Memory B cell (primary cell): ENCODE measurements around the gene PXDC1.
"Not testable (repeated sequence)": the region's sequence is repeated elsewhere in the genome, so short reads cannot be mapped to it uniquely, and the experiment has no call there.

Experiments used
- ATAC-seq: fragments of 150-1000 bp; cut with Tn5 transposase; 2 replicates; pipeline ENCODE4 v1.10.0; 2021; ENCODE audit warnings: low read depth, mild to moderate bottlenecking, moderate library complexity
- DNase-seq, 2 donors: peaks; one replicate each; pipeline ENCODE4 v3.0.0; 2022; ENCODE audit warnings: low spot score in 2 of 2
- H3K27ac Mint-ChIP-seq: one replicate; pipeline ENCODE4 v1.8.0; 2022; ENCODE audit warnings: mild to moderate bottlenecking, moderate library complexity, mixed read lengths
- H3K27me3 Mint-ChIP-seq: one replicate; pipeline ENCODE4 v1.8.0; 2022; ENCODE audit warnings: mixed read lengths
- H3K36me3 Mint-ChIP-seq: one replicate; pipeline ENCODE4 v1.8.0; 2022; ENCODE audit warnings: mild to moderate bottlenecking, mixed read lengths
- H3K4me1 Mint-ChIP-seq: one replicate; pipeline ENCODE4 v1.8.0; 2022; ENCODE audit warnings: mixed read lengths
- H3K4me3 Mint-ChIP-seq: one replicate; pipeline ENCODE4 v1.8.0; 2022; ENCODE audit warnings: mild to moderate bottlenecking, moderate library complexity, mixed read lengths
- H3K9me3 Mint-ChIP-seq: one replicate; pipeline ENCODE4 v1.8.0; 2022; ENCODE audit warnings: mixed read lengths

The PXDC1 gene

DNA sequence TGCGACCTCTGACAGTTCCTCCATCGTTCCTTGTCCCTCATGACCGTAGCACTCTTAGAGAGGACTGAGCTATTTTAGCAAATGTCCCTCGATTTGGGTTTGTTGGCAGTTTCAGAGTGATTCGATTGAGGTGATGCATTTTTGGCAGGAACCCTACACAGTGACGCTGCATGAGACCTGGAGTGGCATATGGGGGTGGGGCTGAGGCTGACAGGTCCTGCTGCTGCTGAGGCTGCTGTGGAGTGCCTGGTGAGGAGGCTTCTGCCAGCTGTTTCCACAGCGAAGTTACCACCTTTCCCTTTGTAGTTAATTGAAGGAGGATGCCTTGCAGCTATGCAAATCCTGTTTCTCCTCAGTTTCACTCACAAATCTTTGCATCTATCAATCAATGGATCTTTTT is 19.8 kb downstream of the PXDC1 start:
- DNase-seq (no peak), ATAC-seq (no peak)
- H3K36me3 Mint-ChIP-seq = peaks cover 47% of the 10 kb centered on the region
- no peaks in the 10 kb centered on the region for H3K9me3 Mint-ChIP-seq
- H3K4me3 Mint-ChIP-seq = no peak overlapping the region
- H3K27me3 Mint-ChIP-seq = no peaks in the 10 kb centered on the region
- H3K27ac Mint-ChIP-seq = no peak overlapping the region
- peaks cover 17% of the 10 kb centered on the region for H3K4me1 Mint-ChIP-seq

DNA sequence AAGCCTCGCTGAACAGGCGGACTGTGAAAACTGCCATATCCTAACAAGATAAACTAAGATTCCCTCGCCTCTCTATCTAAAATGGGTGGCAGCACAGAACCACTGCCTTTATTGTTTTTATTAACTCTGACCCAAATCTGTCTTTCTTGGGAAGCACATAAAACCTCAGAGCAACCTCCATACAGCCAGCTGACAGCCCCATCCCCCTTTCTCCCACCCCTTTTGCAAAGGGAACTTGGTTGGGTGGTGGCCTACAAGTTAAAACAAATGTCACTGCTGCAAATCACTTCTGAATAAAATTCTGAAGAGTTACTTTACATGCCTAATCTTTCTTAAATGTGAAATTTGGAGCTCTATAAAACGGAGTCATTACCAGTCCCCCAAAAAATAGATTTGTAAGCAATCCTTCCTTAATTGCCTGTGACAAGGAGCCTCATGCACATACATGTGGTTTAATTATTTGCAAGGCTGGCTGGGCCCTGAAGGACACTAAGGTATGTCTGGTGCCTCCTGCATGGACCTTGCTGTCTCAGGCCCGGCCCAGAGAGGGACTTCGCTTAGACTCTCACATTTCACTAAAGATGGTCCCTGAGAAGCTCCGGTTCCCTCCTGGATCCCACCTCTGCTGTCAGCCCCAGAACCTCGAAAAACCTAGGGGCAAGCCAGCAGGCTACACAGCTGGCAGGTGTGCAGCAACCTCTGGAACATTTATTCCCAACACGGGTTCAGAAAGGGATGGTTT is 21.7 kb downstream of the PXDC1 start:
- H3K27ac Mint-ChIP-seq = no peak overlapping the region
- no peaks in the 10 kb centered on the region for H3K9me3 Mint-ChIP-seq
- no peak overlapping the region for H3K4me3 Mint-ChIP-seq
- DNase-seq (no peak), ATAC-seq (no peak)
- peaks cover 33% of the 10 kb centered on the region for H3K36me3 Mint-ChIP-seq
- peaks cover 10% of the 10 kb centered on the region for H3K4me1 Mint-ChIP-seq
- H3K27me3 Mint-ChIP-seq = no peaks in the 10 kb centered on the region

DNA sequence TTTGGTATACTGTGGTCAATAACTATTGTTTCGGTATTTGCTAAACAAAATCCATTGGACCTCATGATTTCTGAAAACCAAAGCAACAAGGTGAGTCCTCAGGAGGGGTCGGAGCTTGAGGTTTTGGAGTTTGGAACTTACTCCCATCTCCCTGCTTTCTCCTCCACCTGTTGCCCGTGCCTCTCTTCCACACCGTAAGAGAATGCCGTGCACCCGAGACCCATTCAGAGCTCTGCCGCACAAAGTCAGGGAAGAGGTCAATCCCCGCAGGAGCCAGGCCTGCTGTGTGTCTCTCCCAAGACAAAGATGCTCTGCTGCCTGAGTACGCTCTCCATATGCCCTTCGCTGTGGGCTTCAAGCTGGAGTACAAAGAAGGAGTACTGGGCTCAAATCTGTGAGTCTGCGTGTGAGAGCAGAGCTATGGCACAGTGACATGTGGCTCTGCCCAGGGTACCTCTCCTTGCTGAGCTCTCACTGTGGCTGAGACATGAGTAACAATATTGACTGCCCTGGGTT is 23.9 kb downstream of the PXDC1 start:
- Mint-ChIP-seq H3K4me1 (peaks cover 5% of the 10 kb centered on the region), H3K4me3 (no peak overlapping the region), H3K9me3 (no peaks in the 10 kb centered on the region), H3K27me3 (no peaks in the 10 kb centered on the region), H3K36me3 (peaks cover 30% of the 10 kb centered on the region), H3K27ac (no peak overlapping the region)
- DNase-seq (no peak), ATAC-seq (no peak)

DNA sequence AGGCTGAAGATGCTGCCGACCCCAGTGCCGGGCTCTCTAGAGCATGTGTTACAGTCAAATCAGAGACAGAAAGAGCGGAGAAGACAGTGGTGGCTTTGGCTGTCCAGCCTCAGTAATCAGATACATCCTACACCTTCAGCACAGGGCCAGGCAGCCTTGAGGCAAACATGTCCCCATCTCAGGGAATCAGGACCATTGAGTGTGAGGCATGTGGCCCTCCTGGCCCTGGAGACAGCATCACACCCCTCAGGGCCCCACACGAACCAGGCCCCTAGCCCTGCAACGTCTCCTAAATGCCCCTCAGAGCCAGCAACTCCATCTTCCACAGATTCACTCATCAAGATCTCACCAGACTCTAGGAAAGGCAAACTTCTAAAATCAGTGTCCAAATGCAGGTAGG is 24.5 kb downstream of the PXDC1 start:
- H3K4me1 Mint-ChIP-seq = peaks cover under 1% of the 10 kb centered on the region
- no peak for ATAC-seq
- H3K27me3 Mint-ChIP-seq = no peaks in the 10 kb centered on the region
- H3K36me3 Mint-ChIP-seq = peaks cover 32% of the 10 kb centered on the region
- H3K4me3 Mint-ChIP-seq = no peak overlapping the region
- H3K27ac Mint-ChIP-seq = no peak overlapping the region
- no peaks in the 10 kb centered on the region for H3K9me3 Mint-ChIP-seq
- DNase-seq = no peak

DNA sequence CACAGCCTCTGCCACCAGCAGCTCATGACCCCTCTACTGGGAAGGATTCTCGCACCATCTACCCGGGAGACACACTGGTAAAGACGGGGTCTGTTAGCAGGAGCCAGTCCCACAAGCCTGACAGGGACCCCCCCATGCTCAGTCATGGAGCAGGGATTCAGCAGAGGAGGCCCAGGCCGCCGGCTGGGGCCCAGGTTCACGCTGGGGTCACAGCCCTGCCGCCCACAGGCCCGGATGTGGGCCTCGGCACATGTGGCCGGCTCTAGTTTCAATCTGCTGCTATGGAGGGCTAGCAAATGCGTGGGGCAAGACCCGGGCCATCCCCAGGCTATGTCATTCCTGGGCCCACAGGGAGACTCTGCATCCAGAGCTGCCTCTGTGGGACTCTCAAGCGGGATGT is 25.1 kb downstream of the PXDC1 start:
- Mint-ChIP-seq H3K4me1 (no peaks in the 10 kb centered on the region), H3K4me3 (no peak overlapping the region), H3K27me3 (no peaks in the 10 kb centered on the region), H3K9me3 (no peaks in the 10 kb centered on the region), H3K27ac (no peak overlapping the region), H3K36me3 (peaks cover 36% of the 10 kb centered on the region)
- no peak for DNase-seq
- ATAC-seq = no peak

DNA sequence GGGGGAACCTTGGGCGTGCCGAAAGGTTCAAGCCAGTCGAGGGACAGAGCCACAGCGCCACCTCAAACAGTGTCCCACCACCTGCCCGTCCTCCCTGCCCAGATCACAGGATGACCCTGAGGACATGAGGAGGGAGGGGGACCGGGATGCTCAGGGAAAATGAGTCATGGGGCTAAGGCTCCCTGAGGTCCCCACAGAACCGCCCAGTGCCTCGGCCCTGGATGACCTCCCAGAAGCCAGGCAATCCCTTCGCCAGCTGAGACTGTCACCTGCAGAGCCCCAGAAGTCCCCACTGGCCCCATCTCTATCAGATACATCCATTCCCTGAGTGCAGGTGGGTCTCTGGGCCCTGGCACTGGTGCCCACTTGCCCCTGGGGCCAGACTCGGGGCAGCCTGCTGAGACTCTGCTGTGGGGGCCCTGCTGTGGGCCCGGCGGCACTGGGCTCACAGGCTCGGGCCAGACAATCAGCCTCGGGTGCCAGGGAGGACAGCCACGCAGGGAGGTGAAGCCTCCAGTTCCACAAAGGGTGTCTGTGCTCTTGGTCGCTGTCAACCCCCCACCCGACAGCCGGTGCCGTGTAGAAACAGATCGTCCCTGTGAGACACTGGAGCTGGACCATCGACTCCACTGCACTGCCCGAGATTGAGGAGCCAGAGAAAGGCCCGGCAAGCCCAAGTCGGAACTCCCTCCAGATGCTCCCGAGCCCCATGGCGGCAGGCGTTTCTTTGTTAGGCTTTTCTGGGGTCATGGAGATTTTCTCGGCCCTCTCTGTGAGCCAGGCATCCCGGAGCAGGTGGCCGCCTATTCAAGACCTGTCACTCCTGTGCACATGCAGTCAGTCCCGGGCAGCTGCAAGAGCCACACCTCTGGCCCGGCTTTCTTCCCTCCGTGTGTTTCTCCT is 26.1 kb downstream of the PXDC1 start:
- Mint-ChIP-seq H3K4me1 (no peaks in the 10 kb centered on the region), H3K4me3 (no peak overlapping the region), H3K27ac (no peak overlapping the region), H3K27me3 (no peaks in the 10 kb centered on the region), H3K36me3 (peaks cover 36% of the 10 kb centered on the region), H3K9me3 (no peaks in the 10 kb centered on the region)
- no peak for ATAC-seq
- no peak for DNase-seq

DNA sequence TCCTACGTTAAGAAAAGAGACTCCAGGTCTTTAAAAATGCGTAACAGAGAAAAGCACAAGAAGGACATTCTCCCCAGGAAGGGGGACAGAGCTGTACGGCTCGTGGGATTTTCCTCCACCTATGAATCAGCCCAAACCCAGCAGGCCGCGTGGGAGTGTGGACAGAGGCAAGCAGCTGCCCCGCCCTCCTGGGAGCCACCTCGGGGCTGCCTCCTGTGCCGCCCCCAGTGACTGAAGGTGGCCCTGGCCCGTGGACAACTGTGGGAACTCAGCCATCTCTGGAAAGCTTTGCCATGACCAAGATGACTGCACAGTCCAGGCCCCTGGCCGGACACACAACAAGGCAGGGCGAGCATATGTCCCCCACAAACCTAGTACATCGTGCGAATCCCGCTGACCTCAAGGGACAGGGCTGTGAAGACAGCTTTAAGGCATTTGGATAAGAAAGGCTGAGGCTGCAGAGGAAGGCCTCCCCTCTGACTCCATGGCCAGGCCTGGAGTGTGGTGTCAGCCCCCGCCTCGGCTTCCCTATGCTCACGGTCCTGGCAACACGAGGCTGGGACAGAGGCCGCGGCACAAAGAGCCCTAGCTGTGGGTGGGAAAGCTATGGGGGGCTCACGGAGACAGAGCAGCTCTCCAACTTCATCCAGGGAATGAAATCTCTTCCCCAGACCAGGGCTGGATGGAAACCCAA is 26.9 kb downstream of the PXDC1 start:
- DNase-seq (no peak), ATAC-seq (no peak)
- H3K27ac Mint-ChIP-seq = no peak overlapping the region
- no peaks in the 10 kb centered on the region for H3K27me3 Mint-ChIP-seq
- H3K9me3 Mint-ChIP-seq = no peaks in the 10 kb centered on the region
- H3K4me3 Mint-ChIP-seq = no peak overlapping the region
- peaks cover 42% of the 10 kb centered on the region for H3K36me3 Mint-ChIP-seq
- no peaks in the 10 kb centered on the region for H3K4me1 Mint-ChIP-seq

DNA sequence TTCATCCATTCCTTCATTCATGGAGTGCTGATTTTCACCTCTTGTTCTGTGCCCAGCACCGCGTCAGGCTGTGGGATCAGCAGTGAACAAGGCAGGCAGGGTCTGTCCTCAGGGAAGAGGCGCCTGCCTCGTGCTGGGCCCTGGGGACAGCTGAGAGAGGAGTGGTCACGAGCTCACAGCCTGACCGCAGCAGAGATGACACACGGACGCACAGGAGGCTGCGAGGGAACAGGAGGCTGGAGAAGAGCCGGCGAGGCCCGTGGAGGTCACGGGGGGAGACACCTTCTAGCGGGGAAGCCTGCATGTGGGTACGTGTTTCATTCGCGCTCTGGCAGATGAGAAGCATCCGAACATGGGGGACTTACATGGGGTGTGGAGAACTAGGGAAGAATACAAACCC is 27.5 kb downstream of the PXDC1 start:
- H3K9me3 Mint-ChIP-seq = no peaks in the 10 kb centered on the region
- no peak overlapping the region for H3K27ac Mint-ChIP-seq
- H3K4me1 Mint-ChIP-seq = no peaks in the 10 kb centered on the region
- ATAC-seq (no peak), DNase-seq (no peak)
- peaks cover 41% of the 10 kb centered on the region for H3K36me3 Mint-ChIP-seq
- H3K27me3 Mint-ChIP-seq = no peaks in the 10 kb centered on the region
- H3K4me3 Mint-ChIP-seq = no peak overlapping the region

DNA sequence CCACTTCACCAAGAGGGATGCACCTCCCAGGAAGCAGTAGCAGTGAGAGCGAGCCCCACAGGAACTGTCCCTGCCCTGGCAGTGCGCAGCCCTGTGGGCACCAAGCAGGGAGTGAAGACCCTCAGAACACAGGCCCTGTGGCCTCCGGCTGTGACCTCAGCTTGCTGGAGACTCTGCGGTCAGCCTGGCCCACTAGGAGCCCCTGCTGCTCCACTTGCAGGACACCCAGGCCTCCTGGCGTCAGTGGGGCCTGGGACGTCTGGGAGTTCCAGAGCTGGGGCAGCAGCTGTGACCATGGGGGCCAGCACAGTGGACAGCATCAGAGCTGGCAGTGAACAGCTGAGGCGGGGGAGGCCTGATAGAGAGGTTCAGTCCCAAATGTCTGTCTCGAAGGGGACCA is 28.3 kb downstream of the PXDC1 start:
- Mint-ChIP-seq H3K27ac (no peak overlapping the region), H3K4me3 (no peak overlapping the region), H3K9me3 (no peaks in the 10 kb centered on the region), H3K36me3 (peaks cover 40% of the 10 kb centered on the region), H3K27me3 (no peaks in the 10 kb centered on the region), H3K4me1 (no peaks in the 10 kb centered on the region)
- ATAC-seq = no peak
- DNase-seq = no peak

DNA sequence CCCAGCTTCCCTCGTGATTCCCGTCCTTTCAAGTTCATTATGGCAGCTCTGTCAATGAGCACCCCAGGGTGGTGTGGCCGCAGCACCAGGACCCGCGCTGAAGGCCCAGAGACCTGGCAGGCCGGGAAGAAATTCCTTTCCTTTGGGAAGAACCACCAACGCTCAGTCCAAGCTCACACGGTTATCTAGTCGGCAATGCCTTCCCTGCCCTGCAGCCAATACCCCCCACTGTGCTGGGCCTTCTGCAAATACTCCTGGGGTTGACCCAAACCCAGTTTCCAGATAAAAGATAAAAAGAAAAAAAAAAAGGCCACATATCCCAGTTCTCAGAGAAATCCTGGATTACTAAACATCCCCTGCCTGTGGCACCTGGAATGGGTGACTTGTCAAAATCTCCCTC is 28.7 kb downstream of the PXDC1 start:
- no peaks in the 10 kb centered on the region for H3K9me3 Mint-ChIP-seq
- ATAC-seq (no peak), DNase-seq (no peak)
- no peaks in the 10 kb centered on the region for H3K4me1 Mint-ChIP-seq
- H3K27me3 Mint-ChIP-seq = no peaks in the 10 kb centered on the region
- no peak overlapping the region for H3K27ac Mint-ChIP-seq
- H3K4me3 Mint-ChIP-seq = no peak overlapping the region
- H3K36me3 Mint-ChIP-seq = peaks cover 35% of the 10 kb centered on the region

DNA sequence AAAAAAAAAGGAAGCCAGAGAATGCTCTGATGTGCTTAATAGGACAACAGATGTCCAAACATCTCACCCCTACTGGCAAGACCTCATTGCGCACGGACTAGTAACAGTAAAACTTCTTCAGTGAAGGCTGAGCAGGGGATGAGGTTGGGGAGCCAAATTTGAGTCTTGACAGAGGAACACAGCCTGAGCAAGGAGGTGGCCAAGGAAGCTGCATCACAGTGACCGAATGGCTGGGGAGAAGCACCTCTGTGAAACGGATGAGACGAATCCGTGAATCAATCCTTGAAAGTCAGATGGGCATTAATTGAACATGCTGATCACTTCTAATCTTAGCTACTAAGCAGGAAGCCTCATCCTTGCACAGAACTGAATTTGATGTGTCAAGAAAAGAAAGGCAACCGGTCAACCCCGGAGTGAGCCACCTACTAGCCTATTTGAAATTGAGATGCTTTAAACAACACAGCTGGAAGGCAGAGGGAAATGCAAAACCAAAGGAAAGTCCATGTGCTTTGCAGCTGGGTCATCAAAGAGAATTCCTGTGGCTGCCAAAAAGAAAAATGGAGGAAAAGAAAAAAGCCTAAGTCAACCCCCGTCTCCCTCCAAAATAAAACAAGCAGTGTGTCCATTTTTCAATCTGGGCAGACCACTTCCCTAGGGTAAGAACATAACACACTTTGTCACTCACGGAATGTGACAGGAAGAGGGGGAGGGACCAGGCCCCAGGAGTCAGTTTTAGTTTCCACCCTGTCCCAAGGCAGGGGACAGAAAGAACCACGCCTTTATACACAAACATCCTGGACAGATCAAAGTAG is 29.5 kb downstream of the PXDC1 start:
- H3K4me1 Mint-ChIP-seq = no peaks in the 10 kb centered on the region
- H3K27me3 Mint-ChIP-seq = no peaks in the 10 kb centered on the region
- no peaks in the 10 kb centered on the region for H3K9me3 Mint-ChIP-seq
- peak overlapping the region; percentile 25 for H3K27ac Mint-ChIP-seq
- ATAC-seq = no peak
- DNase-seq = no peak
- H3K4me3 Mint-ChIP-seq = no peak overlapping the region
- peaks cover 31% of the 10 kb centered on the region for H3K36me3 Mint-ChIP-seq

DNA sequence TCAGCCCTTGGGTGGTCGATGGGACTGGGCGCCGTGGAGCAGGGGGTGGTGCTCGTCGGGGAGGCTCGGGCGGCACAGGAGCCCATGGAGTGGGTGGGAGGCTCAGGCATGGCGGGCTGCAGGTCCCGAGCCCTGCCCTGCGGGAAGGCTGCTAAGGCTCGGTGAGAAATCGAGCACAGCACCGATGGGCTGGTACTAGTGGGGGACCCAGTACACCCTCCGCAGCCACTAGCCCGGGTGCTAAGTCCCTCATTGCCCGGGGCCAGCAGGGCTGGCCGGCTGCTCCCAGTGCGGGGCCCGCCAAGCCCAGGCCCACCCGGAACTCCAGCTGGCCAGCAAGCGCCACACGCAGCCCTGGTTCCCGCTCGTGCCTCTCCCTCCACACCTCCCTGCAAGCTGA is 30.7 kb downstream of the PXDC1 start:
- ATAC-seq, H3K4me3 Mint-ChIP-seq, DNase-seq, H3K27ac Mint-ChIP-seq, H3K27me3 Mint-ChIP-seq, H3K4me1 Mint-ChIP-seq, H3K9me3 Mint-ChIP-seq: not testable (repeated sequence)
- peaks cover 24% of the 10 kb centered on the region for H3K36me3 Mint-ChIP-seq

DNA sequence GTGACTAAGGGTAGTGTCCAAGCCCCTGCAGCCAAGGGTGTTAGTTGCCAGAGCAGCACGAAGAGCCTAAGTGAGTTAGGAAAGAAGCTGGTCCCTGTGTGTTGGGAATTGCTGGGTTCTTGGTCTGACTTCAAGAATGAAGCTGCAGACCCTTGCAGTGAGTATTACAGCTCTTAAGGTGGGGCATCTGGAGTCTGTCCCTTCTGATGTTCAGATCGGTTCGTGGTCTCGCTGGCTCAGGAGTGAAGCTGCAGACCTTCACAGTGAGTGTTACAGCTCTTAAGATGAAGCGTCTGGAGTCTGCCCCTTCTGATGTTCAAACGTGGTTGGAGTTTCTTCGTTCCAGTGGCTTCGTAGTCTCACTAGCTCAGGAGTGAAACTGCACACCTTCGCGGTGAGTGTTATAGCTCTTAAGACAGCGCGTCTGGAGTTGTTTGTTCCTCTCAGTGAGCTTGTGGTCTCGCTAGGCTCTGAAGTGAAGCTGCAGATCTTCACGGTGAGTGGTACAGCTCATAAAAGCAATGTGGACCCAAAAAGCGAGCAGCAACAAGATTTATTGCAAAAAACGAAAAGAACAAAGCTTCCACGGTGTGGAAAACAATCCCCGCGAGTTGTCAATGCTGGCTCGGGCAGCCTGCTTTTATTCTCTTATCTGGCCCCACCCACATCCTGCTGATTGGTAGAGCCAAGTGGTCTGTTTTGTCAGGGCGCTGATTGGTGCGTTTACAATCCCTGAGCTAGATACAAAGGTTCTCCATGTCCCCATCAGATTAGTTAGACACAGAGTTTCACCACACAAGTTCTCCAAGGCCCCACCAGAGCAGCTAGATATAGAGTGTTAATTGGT is 31.8 kb downstream of the PXDC1 start:
- DNase-seq = no peak
- H3K27ac Mint-ChIP-seq = no peak overlapping the region
- ATAC-seq = no peak

More for the DNA sequence above, 31.8 kb downstream of the PXDC1 start:
- H3K27me3 Mint-ChIP-seq = no peaks in the 10 kb centered on the region
- H3K4me1 Mint-ChIP-seq = no peaks in the 10 kb centered on the region
- H3K36me3 Mint-ChIP-seq = peaks cover 27% of the 10 kb centered on the region
- no peak overlapping the region for H3K4me3 Mint-ChIP-seq
- no peaks in the 10 kb centered on the region for H3K9me3 Mint-ChIP-seq
